GM19372 (cell line): ENCODE measurements around the gene RPL39L.
"Not testable (repeated sequence)": the region's sequence is repeated elsewhere in the genome, so short reads cannot be mapped to it uniquely, and the experiment has no call there.

Experiments used
- ATAC-seq: cut with Tn5 transposase; IDR thresholded peaks from one replicate; pipeline ENCODE4 v1.9.1; 2021; ENCODE audit warnings: mild to moderate bottlenecking, low read depth, moderate library complexity; ENCODE audit not compliant: unreplicated experiment

RPL39L gene

DNA sequence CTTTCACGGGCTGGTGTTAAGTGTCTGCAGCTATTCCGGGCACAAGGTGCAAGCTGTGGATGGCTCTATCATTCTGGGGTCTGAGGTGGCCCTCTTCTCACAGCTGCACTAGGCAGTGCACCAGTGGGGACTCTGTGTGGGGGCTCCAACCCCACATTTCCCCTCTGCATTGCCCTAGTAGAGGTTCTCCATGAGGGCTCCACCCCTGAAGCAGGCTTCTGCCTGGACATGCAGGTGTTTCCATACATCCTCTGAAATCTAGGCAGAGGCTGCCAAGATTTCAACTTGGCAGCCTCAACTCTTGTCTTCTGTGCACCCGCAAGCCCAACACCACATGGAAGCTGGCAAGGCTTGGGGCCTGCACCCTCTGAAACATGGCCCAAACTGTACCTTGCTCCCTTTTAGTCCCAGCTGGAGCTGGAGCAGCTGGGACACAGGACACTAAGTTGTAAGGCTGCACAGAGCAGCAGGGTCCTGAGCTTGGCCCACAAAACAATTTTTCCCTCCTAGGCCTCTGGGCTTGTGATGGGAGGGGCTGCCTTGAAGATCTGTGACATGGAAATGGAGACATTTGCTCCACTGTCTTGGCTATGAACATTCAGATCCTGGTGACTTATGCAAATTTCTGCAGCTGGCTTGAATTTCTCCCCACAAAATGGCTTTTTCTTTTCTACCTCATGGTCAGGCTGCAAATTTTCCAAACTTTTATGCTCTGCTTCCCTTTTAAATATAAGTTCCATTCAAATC, 6.0 kb upstream of the RPL39L start:
- ATAC-seq = no peak

DNA sequence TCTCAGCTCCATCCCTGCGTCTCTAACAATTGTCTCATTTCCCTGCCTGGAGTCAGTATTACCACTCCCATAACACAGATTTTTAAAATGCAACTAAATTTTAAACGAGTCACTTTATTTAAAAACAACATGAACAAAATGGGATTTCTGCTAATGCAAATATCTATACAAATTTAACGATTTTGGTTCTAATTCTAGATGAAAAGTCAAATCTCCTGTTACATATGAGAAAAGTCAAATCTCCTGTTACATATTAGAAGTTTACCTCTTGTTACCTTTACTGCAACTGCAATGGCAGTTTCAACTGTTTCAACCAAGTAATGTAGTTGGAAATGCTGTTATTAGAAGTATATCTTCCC, 578 bp upstream of the RPL39L start:
- no peak for ATAC-seq

DNA sequence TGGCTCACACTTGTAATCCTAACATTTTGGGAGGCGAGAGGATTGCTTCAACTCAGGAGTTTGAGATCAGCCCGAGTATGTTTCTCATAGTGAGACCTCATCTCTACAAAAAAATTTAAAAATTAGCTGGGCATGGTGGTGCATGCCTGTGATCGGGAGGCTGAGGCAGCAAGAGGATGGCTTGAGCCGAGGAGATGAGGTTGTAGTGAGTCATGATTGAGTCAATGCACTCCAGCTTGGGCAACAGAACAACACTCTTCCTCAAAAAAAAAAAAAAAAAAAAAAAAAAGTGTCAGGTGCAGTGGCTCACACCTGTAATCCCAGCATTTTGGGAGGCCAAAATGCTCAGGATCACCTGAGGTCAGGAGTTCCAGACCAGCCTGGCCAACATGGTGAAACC, 2.4 kb downstream of the RPL39L start:
- no peak for ATAC-seq

DNA sequence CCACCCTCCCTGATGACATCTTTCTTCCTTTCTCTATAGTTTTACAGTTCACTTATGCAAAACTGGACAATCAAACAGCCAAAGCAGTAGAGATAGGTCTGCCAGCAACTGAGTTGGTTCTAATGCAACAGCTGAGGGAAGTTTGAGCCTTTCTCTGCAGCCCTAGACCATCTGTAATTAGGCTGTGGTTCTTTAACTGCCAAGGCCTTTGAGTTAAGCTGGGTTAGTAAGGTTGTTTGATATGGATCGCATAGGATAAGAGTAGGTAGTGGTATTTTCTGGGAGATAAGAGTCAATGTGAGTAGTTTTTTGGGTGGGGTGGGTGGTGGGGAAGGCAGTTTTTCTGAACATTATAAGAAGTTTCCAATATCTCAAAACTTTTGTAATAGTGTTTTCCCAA, 3.0 kb downstream of the RPL39L start:
- no peak for ATAC-seq

DNA sequence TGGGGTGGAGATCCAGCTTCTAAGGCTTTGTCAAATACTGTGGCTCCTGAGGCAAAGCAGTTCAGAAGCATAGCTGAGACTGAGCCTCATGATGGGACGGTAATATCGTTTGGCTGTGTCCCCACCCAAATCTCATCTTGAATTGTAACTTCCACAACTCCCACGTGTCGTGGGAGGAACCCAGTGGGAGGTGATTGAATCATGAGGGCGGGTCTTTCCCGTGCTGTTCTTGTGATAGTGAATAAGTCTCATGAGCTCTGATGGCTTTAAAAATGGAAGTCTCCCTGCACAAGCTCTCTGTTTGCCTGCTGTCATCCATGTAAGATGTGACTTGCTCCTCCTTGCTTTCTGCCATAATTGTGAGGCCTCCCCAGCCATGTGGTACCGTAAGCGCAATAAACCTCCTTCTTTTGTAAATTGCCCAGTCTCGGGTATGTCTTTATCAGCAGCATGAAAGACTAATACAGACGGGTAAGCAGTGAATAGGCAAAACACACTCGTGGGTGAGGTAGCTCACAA, 4.1 kb downstream of the RPL39L start:
- not testable (repeated sequence) for ATAC-seq

DNA sequence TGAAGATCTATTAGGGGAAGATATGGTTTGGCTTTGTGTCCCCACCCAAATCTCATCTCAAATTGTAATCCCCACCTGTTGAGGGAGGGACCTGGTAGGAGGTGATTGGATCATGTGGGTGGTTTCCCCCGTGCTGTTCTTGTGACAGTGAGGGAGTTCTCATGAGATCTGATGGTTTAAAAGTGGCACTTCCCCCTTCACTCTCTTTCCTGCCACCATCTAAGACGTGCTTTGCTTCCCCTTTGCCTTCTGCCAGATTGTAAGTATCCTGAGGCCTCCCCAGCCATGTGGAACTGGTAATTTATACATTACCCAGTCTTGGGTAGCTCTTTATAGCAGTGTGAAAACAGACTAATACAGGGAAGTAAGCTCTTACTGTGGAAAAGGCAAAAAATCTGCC, 6.1 kb downstream of the RPL39L start:
- ATAC-seq = not testable (repeated sequence)

DNA sequence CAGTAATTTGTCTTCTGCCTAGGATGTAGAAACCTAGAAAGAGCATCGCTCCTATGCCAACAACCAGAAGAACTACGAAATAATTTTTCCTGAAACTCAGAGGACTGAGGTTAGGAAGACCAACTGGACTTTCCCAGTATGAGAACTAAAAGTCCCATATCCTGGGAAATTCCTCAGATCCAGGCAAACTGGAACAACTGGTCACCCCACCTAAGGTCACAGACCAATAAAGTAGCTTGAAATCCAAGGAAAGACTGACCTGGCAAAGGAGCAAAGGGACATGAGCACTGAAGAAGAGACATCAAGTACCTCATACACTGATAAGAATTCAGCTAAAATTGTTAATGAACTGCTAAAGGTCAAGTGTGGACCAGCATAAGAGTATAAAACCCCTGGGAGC, 6.6 kb downstream of the RPL39L start:
- no peak for ATAC-seq

DNA sequence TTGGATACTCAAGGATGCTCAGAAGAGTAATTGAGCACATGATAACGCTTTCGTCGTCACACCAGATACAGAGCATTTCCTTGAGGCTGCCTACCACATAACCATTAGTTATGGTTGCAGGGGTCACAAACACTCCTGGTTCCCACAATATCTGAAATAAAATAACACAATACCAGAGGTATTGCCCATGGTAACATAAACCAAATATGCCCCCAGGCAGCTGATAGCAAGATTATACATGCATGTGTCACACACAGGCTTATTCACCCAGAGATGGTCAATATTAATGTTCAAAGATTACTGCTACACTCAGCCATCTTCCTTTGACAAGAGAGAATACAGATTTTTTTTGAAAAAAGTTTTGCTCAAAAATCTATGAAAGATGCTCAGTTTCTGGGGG, 7.3 kb downstream of the RPL39L start:
- ATAC-seq = no peak

DNA sequence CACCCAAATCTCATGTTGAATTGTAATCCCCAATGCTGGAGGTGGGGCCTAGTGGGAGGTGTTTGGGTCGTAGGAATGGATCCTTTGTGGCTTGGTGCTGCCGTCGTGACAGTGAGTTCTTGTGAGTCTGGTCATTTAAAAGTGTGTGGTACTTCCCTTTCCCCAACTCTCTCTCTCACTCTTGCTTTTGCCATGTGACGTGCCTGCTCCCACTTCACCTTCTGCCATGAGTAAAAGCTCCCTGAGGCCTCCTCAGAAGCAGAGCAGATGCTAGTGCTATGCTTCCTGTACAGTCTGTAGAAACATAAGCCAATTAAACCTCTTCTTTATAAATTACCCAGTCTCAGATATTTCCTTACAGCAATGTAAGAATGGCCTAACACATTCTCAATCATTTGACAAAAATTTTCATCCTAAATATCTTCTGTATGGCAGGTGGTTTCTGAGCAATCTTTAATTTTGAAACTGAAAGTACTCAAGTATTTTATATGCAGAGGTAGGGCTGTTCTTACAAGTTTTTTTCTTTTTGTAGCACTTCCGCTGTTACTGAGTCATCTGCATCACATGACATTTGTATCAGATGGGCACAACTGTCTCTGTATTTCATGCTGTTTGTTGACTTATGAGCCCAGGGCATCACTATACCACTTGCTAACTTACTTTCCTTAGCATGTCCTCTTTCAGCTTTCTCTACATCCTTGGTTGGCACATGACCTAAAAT, 8.8 kb downstream of the RPL39L start:
- peak; percentile 87 for ATAC-seq

DNA sequence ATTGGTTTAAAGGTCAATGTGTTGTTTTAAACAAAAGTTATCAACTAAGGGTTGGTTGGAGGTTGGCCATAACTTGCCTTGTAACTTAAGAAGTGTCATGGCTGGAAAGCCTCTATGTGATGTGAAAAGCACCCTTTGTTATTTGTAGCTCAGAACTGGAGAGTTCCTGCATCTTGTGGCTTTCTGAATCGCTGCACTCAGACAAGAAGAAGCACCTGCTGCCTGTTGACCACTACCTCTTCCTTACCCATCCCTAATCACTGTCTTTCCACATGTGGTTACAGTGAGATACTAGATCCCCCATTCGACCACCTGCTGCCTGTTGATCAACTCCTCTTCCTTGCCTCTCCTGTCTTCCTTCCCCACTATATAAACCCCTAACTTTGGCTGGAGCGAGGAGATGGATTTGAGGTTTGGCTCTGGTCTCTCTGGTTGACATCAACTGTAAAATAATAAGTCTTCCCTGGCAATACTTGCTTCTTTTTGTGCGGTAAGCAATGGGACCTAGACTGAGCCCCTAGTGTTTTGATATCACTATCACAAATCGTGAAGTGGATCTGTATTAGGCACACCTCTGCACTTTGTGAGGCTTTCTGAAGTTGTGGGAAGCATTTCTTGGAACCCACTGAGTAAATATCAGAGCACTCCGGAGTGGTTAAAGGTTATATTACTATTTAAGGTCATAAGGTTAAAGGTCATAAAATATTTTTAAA, 13.8 kb downstream of the RPL39L start:
- no peak for ATAC-seq

DNA sequence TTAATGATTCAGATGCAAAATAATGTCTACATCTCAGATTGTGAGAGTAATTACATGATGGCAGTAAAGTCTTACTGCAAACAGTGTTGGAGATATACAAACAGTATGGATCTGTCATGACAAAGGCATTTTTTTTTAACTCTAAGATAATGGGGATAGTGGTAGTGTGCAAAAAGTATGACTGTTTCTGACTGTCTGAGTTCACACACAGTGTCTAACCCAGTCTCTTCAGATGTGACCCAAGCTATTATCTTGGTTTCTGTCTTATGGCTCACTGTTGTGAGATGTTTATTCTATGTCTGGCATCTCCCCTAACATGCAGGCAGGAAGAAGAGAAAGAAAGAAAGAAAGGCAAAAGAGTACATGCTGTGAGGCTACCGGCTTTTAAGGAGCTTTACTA, 17.0 kb downstream of the RPL39L start:
- ATAC-seq = no peak

DNA sequence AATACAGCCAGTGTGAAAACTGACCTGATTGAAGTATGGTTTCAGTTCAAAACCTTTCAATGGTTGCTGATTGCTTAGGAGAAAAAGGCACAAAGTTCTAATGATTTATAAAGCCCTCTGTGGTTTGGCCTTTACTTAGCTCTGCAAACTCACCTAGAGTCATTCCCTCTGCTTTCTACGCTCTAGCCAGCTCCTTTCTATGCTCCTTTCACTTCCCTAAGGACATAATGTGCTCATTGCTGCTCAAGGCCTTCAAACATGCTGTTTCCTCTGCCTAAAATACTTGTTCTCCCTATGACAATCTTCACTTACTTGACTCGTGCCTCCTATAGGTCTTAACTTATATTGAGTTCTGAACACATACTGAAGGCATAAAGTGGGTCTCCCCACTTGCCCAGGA, 19.0 kb downstream of the RPL39L start:
- no peak for ATAC-seq

DNA sequence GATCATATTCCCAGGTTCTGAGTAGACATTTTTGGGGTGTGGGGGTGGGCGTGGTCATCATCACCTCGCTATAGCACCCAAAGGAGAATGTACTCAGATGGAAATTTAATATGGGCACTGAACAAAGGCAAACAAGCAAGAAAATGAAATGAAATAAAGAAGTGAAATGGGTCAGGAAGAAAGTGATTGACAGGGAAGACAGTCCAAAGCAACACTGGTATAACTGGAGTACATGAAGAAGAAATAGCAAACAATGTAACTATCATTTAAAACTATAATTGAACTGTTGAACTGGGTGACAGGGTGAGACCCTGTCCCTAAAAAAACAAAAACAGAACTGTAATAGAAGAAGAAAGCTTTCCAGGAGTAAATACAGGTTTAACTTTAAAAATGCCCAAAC, 24.8 kb downstream of the RPL39L start:
- ATAC-seq = no peak

DNA sequence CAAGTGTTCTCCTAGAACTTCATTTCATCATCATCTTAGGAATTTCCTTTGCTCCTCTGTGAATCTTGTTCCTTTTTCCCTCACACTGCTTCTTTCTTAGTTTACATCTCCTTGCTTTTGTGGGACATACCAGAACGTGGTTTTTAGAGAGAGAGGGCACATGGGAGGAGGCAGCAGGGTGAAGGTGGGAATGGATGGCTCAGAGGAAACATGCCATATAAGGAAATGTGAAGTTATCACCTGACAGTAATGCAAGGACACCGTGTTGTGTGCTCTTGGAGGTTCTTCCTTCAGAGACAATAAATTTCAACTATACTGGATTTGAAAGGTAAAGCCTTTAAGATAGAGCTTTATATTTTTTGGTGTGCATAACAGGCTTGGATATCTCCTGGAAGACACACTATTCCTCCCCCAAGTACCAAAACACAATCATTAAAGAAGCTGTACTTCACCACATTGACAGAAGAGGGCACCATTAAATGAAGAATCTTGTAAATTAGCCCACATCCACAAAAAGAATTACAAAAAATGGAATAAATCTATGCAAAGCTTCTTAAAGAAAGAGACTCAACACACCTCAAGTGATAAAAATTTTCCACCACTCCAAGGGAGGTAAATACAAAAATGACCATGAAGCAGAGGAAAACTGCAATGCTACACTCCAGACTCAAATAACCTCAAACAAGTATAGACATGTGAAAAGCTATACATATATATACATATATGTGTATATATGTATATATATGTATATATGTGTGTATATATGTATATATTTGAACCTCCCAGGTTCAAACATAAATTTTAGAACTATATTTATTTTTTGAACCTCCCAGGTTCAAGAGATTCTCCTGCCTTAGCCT, 26.1 kb downstream of the RPL39L start:
- ATAC-seq = no peak

DNA sequence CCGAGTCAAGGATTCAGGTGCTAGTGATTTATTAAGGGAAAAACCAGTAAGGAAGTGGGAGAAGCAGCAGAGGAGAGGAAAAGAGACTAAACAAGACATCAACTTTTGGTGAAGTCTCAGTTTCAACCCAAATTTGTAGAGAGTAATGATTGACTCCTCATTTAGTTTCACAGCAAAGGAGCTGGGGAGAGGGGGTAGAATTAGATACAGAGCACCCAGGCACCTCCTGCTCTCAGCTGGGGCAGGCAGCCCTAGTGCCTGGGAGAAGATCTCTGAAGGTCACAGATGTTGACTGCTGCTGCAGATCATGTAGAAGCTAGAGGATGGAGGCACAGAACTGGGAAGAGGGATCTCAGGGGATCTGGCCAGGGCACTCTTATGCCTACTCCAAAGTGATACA, 29.1 kb downstream of the RPL39L start:
- ATAC-seq = no peak

DNA sequence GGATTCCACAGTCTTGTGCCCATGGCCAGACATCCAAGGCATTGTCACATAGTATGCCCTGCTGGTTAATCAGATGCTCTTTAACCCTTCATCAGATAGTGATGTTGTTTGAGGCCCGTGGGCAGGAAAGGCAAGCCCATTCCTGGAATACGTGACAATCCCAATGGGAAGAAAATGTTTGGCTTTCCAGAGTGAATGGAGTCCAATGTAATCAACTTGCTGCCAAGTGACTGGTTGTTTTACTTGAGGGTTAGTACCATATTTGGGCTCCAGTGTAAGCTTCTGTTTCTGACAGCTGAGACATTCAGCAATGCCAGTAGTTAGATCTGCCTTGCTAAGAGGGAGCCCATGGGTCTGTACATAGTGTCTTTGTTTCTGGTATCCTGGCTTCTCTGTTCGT, 31.3 kb downstream of the RPL39L start:
- no peak for ATAC-seq

DNA sequence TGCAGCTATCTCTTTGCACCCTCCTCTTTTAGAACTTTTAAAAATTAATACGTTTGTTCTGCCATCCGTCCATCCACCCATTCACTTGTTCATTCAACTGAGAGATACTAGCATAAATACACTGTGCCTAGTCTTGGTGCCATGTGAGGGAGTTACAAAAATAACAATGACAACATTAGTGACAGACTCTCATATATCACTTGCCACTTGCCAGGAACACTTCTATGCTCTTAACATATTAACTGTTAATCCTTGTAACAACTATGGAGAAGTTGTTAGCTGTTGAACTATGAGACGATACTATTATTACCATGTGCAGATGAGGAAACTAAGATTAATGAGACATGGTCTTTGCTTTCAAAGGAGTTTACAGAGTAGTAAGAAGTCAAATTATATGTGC, 33.6 kb downstream of the RPL39L start:
- no peak for ATAC-seq

DNA sequence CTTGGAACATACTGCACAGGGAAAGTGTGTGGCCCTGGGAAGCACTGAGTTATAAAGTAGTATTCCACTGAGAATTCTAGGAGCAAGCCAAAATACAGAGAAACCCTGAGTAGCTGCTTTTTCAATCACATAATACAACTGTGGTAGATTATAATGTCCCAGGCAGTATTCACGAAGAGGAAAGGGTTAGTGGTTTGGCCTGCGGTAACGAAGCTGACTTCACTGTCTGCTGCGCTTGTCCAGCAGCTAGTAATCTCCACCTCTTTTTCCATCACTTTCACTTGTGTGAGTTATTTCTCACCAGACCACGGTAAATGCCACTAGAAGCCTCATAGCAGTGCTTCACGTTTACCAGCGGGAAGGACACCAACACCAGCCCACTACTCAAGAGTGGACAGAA, 34.4 kb downstream of the RPL39L start:
- no peak for ATAC-seq

DNA sequence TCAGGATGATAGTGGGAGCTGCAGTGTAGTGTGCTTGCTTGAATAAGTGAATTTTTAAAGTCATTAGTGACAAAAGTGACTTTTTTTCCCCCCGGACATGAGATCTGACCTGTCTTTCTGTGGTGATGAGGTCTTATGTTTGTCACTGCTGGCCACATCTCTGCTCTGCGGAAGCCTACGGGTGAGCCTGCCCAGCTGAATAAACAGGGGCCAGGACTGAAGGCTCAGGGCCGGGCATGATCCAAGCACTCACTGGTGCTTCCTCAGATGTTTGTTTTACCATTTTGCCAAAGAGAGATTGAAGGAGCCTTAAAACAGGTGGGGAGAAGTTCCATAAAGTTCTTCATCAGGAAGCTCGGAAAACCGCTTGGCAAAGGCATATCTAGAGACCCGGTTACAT, 35.0 kb downstream of the RPL39L start:
- ATAC-seq = no peak

DNA sequence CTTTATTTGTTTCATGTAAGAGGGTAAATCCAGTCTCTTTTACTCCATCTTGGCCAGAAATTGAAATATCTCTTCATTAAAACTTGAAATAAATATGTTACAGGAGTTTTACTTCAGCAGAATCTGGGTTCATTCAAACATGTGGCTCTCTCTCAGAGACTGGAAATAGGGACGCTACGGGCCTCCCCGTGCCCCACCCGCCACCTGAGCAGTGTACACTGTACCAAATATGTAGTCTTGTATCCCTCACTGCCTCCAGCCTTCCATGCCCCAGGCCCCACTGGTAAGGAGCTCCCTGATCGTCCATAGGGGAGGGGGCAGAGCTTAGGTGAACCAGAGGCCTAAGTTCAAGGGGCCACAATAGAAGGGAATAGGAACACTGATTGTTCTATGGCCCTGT, 36.0 kb downstream of the RPL39L start:
- no peak for ATAC-seq
